Nephron progenitor cell (in vitro differentiated cells): ENCODE measurements around the gene C6.

Experiments used
- DNase-seq: peaks from one replicate; pipeline ENCODE4 v3.0.0; 2021
- H3K27ac Mint-ChIP-seq: 2 replicates; pipeline ENCODE4 v1.8.0; 2021; ENCODE audit warnings: mild to moderate bottlenecking, moderate library complexity, mixed read lengths
- H3K27me3 Mint-ChIP-seq: 2 replicates; pipeline ENCODE4 v1.8.0; 2021; ENCODE audit warnings: mild to moderate bottlenecking, low read depth, mixed read lengths; ENCODE audit not compliant: poor library complexity
- H3K36me3 Mint-ChIP-seq: 2 replicates; pipeline ENCODE4 v1.8.0; 2021; ENCODE audit warnings: low read depth, mixed read lengths
- H3K4me1 Mint-ChIP-seq: 2 replicates; pipeline ENCODE4 v1.8.0; 2021; ENCODE audit warnings: mixed read lengths
- H3K4me3 Mint-ChIP-seq: 2 replicates; pipeline ENCODE4 v1.8.0; 2021; ENCODE audit warnings: mild to moderate bottlenecking, moderate library complexity, mixed read lengths
- H3K9me3 Mint-ChIP-seq: 2 replicates; pipeline ENCODE4 v1.8.0; 2021; ENCODE audit warnings: mild to moderate bottlenecking, moderate library complexity, mixed read lengths
- CTCF ChIP-seq: fragments of 200-600 bp; sonication (generic); IDR thresholded peaks from 2 replicates; pipeline ENCODE4 v1.5.0; 2021; ENCODE audit warnings: antibody characterized with exemption

C6 gene

GRCh38 chr5:41182666-41183065 is 30.7 kb downstream of the C6 start:
- TF ChIP-seq CTCF = no peak
- no peak overlapping the region for H3K4me3 Mint-ChIP-seq
- no peaks in the 10 kb centered on the region for H3K9me3 Mint-ChIP-seq
- H3K36me3 Mint-ChIP-seq = no peaks in the 10 kb centered on the region
- DNase-seq = no peak
- H3K27me3 Mint-ChIP-seq = no peaks in the 10 kb centered on the region
- H3K27ac Mint-ChIP-seq = no peak overlapping the region
- H3K4me1 Mint-ChIP-seq = peaks cover 10% of the 10 kb centered on the region

DNA sequence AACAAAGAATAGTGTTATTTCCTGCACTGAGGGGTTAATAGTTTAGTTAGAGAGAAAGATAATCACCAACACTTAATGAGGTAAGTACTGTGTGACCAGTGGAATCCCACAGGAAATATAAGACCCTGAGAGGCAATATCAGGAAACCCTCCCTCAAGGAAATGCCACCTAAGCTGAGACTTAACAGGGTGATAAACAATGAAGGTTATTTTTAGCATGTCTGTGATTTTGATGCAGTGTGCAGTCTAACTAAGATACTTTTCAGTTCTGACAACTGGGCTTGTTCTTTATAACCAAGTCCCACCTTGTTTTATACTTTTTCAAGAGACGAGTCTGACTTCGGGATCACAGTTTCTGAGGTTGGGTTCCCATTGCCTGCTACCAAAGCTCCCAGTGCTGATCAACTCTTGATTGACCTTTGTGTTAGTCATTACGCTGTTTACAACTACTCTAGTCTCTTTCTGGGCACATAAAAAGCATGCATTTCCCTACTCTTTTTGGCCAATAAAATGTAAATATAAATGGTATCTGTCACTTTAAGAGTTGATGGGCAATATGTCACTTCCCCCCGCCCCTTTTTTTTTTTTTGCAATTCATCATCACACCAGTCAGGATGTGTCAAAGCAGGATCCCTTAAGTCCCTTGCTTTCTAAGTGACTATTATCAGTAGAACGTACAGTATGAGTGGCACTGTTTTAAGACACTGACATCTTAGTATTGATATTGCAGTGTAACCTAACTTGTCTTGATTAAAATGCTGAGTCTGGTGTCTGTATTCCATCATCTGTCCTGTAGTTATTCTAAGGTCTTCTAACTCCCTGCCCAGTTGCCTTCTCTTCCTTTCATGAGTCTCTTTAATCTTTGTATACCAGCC is 31.4 kb downstream of the C6 start:
- no peaks in the 10 kb centered on the region for H3K36me3 Mint-ChIP-seq
- H3K27me3 Mint-ChIP-seq = no peaks in the 10 kb centered on the region
- H3K27ac Mint-ChIP-seq = no peak overlapping the region
- H3K4me3 Mint-ChIP-seq = no peak overlapping the region
- TF ChIP-seq CTCF = no peak
- DNase-seq = no peak
- H3K9me3 Mint-ChIP-seq = no peaks in the 10 kb centered on the region
- peaks cover 10% of the 10 kb centered on the region for H3K4me1 Mint-ChIP-seq

DNA sequence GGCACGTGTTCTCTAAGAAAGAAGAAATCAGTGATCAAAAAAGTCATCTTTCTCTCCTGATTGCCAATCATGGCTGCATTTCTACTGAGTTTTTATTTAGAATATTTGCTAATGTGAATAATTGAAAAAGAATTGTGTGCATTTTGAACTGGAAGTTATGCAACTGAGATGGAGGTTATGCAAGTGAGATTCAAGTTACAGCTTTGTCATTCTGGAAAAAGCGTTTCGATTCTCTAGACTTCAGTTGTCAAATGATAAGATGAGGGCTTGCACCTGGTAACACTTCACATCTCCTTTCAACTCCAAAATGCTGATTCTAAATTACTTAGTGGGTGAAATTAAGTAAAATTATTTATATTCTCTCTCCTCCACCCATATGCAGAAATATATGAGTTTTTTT is 36.4 kb downstream of the C6 start:
- H3K27me3 Mint-ChIP-seq = peaks cover 3% of the 10 kb centered on the region

DNA sequence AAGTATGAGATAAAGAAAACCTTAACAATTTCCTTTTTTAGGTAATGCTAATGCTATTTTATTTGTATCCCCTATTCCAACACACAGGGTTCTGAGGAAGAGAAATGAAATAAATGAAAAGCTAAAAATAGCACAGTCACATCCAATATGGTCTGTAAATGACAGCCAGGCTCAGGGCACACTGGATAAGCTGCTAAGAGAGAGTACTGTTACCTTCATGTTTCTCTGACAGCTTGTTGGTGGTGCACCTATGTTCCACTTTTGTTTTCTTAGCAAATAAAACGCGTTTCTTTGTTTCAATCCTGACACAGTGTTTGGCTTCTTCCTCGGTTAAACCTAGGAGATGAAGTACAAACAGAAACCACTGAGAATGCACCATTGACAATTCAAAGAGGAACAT is 41.3 kb downstream of the C6 start:
- Mint-ChIP-seq H3K36me3 (no peaks in the 10 kb centered on the region), H3K4me3 (no peak overlapping the region), H3K27me3 (peaks cover 3% of the 10 kb centered on the region), H3K9me3 (no peaks in the 10 kb centered on the region), H3K27ac (no peak overlapping the region), H3K4me1 (no peaks in the 10 kb centered on the region)
- no peak for TF ChIP-seq CTCF
- no peak for DNase-seq

More for the DNA sequence above, 36.4 kb downstream of the C6 start:
- DNase-seq = no peak
- Mint-ChIP-seq H3K27ac (no peak overlapping the region), H3K4me1 (peaks cover 5% of the 10 kb centered on the region), H3K4me3 (no peak overlapping the region), H3K36me3 (no peaks in the 10 kb centered on the region), H3K9me3 (no peaks in the 10 kb centered on the region)
- TF ChIP-seq CTCF = no peak

- H3K27ac Mint-ChIP-seq = no peak overlapping the region
These were observed 52.1 kb downstream of the C6 start for GRCh38 chr5:41161271-41161670.

More at GRCh38 chr5:41161271-41161670, 52.1 kb downstream of the C6 start:
- H3K9me3 Mint-ChIP-seq = no peaks in the 10 kb centered on the region
- DNase-seq = no peak
- no peaks in the 10 kb centered on the region for H3K4me1 Mint-ChIP-seq
- no peak for TF ChIP-seq CTCF
- no peak overlapping the region for H3K4me3 Mint-ChIP-seq
- no peaks in the 10 kb centered on the region for H3K27me3 Mint-ChIP-seq
- H3K36me3 Mint-ChIP-seq = no peaks in the 10 kb centered on the region
